Measurements from ENCODE around the gene TOLLIP. TPM values are rescaled to one million over a fixed set of nuclear protein-coding genes. Genes with fewer than 3 reads are reported as not detected.

The TOLLIP gene
- total RNA-seq, 1 donor from 2014 or later: 122 TPM

GRCh38 chr11:1298695-1299492 is 10.5 kb downstream of the TOLLIP start:
- DNase-seq (ENCODE audit: low spot score): peak; percentile 92

DNA sequence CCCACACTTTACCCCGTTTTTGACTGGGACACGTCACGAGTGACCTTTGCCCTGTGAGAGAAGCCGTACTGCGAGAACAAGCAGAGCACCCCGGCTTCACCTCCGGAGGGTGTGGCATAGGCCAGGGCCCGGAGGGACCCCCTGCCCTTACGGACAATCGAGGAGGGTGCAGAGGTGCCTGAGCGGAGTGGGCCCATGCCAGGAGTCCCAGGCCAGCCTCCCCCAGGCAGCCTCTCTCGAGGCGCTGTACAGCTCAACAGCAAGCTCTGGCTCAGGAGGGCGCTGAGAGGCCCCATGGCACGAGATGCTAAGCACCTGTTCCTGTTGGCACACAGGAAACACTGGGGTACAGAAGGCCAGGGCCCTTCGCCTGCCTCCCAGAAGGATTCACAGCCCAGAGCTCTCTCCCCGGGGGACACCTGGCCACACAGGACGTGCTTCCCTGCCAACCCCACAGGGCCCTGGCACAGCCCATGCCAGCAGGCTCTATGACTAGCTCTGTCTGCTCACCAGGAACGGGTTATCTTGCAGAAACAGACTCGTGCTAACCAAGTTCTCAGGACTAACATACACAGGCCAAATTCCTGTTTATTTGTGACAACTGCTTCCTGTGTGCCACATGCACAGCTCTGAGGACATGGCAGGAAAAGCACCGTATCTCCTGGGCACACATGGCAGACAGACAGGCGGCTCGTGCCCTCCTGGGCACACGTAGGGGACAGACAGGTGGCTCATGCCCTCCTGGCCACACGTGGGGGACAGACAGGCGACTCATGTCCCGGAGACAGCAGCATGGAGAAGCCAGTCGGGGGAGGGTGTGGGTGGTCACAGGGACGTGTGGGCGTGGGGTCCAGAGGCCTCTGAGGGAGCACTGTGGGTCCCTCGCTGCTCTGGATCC is 11.6 kb downstream of the TOLLIP start:
- no peak for DNase-seq (ENCODE audit: low spot score)

DNA sequence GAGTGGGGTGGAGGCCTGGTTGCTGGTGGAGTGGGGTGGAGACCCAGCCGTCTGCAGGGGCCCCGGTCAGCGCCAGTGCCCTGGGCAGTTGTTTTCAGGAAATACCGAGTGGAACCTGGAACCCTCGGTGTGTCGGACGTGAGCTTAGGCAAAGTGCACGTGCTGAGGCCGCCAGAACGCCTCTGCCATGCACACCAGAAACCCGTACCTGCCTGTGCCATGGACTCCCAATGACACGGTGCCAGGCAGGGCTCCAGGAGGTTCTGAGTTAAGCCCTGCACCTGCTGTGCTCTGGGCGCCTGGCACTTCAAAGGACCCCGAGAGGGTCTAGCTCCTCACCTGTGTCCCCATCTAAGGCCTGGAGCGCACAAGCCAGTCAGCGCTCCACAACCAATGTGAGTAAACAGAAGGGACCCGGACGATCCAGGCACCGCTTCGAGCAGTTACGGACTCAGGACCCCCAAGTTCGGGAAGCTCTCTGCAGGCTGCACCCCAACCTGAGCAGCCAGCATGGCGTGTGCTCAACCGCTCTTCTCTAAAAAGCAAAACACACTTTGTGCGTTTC is 12.3 kb downstream of the TOLLIP start:
- no peak for DNase-seq (ENCODE audit: low spot score)

GRCh38 chr11:1296287-1296686 is 13.1 kb downstream of the TOLLIP start:
- no peak for DNase-seq (ENCODE audit: low spot score)

DNA sequence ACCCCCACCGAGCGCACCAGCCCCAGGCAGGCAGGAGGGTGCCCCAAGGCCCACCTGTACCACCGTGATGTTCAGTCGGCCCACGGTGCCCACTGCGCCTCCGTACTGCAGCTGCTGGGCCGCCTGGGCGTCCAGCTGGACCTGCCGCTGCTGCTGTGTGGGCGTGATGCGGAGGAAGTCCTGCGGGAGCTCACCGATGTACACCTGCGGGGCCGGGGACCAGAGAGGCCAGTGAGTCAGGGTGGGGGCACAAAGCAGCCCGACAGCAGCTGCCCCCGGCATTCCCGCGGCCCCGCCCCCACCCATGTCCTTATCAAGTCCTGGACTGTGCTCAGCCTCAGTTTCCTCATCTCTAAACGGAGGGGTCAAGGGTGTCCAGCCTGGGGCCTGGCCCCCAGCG is 13.8 kb downstream of the TOLLIP start:
- DNase-seq (ENCODE audit: low spot score): no peak

- no peak for DNase-seq (ENCODE audit: low spot score)
These were observed 14.3 kb downstream of the TOLLIP start for GRCh38 chr11:1295086-1295485.

DNA sequence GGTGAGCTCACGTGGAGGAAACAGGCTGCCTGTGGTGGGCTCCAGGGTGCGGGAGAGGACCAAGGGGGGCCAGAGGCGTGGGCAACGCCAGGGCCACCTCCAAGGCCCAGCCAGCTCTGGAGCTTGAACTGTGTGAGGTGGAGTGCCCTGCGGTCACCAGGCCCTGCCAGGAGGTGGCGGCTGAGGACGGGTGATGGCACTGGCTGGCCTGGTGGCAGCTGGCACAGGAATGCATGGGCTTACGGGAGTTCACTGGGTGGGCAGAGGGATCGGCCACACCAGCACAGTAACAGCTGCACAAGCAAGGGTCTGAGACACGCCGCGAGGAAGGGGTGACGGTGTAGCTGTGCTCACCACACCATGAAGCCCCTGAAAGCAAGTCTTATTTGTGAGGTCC is 15.8 kb downstream of the TOLLIP start:
- DNase-seq (ENCODE audit: low spot score): no peak

- no peak for DNase-seq (ENCODE audit: low spot score)
These were observed 16.5 kb downstream of the TOLLIP start for GRCh38 chr11:1292644-1293618.

GRCh38 chr11:1292018-1292643 is 17.3 kb downstream of the TOLLIP start:
- no peak for DNase-seq (ENCODE audit: low spot score)

- no peak for DNase-seq (ENCODE audit: low spot score)
These were observed 18.0 kb downstream of the TOLLIP start for GRCh38 chr11:1291295-1292017.

DNA sequence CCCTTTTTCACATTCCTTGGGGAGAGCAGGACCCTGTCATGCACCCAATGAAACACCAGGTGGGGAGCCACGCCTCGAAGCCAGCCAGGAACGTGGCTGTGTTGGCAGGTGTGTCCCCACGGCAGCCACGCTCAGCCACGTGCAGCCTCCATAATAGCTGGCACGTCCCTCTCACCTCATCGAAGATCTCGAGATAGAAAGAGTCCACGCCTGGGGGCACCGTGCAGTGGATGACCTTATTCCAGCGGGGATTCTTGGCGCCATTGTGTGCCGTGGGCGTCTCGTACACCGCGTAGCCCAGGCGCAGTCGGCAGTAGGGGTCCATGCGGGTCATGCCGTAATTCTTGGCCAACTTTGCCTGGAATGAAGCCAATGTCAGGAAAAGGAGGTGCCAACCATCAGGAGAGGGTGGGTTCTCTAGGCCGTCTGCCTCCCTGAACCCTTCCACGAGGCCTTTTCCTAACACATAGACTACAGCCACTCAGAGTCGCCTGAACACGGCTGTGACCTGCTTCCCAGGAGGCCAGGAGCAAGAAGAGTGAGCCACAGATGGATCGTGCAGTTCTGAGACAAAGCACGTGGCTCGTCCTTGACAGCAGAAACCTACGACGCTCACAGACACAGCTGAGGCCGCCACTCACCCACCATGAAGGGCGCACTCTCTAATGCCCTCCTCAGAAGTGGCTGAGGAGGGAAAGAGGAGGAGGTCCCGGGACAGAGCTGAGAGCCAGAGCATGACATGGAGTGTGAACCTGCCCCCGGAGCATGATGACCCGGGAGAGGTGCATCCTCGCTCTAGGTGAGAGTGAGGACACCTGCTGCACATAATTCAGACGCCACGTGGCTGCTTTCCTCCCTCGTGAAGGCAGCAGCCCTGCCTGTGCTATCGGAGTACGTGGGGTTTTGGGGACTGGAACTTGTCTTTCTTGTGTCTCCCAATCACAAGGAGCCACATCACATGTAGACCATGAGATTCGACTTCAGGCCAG is 19.1 kb downstream of the TOLLIP start:
- no peak for DNase-seq (ENCODE audit: low spot score)

GRCh38 chr11:1289211-1289935 is 20.1 kb downstream of the TOLLIP start:
- no peak for DNase-seq (ENCODE audit: low spot score)

DNA sequence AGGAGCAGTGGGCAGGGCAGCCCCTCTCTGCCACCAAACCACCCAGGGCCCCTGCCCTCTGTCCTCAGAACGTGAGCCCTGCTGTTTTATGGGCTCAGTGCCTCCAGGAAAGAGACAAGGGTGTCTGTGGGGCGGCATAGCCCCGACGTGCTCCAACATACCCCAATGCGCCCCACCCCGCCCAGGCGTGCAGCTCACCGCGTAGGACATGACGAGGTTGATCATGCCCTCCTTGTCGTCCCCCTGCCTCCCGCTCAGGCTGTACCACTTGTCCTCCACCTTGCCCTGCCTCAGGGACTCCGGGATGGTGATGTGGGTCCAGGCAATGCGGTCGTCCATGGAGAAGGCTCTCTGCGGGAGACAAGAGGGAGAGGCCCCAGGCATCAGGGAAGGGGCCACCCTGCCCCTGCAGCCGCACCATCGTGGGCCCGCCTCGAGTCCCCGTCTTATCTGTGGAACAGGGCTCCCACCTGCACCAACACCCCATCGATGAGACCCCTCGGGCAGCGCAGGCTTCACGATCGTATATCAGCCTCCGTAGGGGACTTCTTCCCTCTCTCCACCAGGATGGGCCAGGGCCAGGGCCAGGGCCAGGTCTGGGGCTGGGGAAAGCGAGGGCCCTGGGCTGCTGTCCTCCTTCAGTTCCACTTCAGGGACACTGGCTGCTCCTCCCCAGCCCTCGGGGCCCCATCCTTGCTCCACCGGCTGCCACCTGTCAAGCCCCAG is 20.8 kb downstream of the TOLLIP start:
- DNase-seq (ENCODE audit: low spot score): no peak

DNA sequence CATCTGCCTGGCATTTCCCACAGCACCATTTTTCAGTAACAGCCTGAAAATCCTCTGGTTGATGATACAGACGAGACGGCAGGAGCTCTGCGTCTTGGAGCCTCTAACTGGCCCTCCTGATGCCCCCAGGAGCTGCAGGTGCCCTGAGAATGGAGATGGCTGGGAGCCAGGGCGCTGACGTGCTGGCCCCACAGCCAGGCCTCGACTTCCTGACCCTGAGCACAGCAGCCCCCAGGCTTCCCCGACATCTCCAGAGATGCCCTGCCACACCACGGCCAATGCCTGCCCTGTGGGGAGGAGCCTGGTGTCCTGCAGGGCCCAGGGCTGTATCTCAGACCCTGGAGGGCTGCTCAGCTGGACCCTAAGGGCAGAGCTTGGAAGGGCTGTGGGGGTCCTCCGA is 21.5 kb downstream of the TOLLIP start:
- DNase-seq (ENCODE audit: low spot score): no peak

GRCh38 chr11:1285876-1286275 is 23.6 kb downstream of the TOLLIP start:
- DNase-seq (ENCODE audit: low spot score): no peak

GRCh38 chr11:1285316-1285744 is 24.1 kb downstream of the TOLLIP start:
- DNase-seq (ENCODE audit: low spot score): no peak

- no peak for DNase-seq (ENCODE audit: low spot score)
These were observed 25.5 kb downstream of the TOLLIP start for GRCh38 chr11:1283906-1284305.

All from ureter (tissue), 1 donor.